ENCODE results near the gene ERFE. TPM values are rescaled to one million over a fixed set of nuclear protein-coding genes. Genes with fewer than 3 reads are reported as not detected.

ERFE gene
- total RNA-seq, 1 donor from 2014 or later: not detected

GRCh38 chr2:238216651-238217184 is 57.9 kb downstream of the ERFE start:
- Histone ChIP-seq H3K4me3 (no peak overlapping the region), H3K27ac (no peak overlapping the region), H3K4me1 (no peaks in the 10 kb centered on the region), H3K27me3 (ENCODE audit: low read depth) (no peaks in the 10 kb centered on the region), H3K36me3 (no peaks in the 10 kb centered on the region), H3K9me3 (no peaks in the 10 kb centered on the region)
- ATAC-seq (no peak), DNase-seq (no peak)
- intact Hi-C loops (cut with DNase I): no loop called here
- TF ChIP-seq, protein P1, sequence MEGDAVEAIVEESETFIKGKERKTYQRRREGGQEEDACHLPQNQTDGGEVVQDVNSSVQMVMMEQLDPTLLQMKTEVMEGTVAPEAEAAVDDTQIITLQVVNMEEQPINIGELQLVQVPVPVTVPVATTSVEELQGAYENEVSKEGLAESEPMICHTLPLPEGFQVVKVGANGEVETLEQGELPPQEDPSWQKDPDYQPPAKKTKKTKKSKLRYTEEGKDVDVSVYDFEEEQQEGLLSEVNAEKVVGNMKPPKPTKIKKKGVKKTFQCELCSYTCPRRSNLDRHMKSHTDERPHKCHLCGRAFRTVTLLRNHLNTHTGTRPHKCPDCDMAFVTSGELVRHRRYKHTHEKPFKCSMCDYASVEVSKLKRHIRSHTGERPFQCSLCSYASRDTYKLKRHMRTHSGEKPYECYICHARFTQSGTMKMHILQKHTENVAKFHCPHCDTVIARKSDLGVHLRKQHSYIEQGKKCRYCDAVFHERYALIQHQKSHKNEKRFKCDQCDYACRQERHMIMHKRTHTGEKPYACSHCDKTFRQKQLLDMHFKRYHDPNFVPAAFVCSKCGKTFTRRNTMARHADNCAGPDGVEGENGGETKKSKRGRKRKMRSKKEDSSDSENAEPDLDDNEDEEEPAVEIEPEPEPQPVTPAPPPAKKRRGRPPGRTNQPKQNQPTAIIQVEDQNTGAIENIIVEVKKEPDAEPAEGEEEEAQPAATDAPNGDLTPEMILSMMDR (IDR thresholded peaks at IDR 0.05): no peak

Other genes starting within 250 kb of the ERFE start
- gene UBE2F, start 192.0 kb upstream of the ERFE start, total RNA-seq: 59.5 TPM
- gene SCLY, start 98.0 kb upstream of the ERFE start, total RNA-seq: 12.4 TPM
- 0.09 TPM for gene ESPNL, start 58.6 kb upstream of the ERFE start, total RNA-seq
- 0.71 TPM for gene KLHL30, start 20.3 kb upstream of the ERFE start, total RNA-seq
- 43.4 TPM for gene ILKAP, start 44.7 kb downstream of the ERFE start, total RNA-seq
- gene HES6, start 81.1 kb downstream of the ERFE start, total RNA-seq: 6.1 TPM
- 24.9 TPM for gene PER2, start 129.6 kb downstream of the ERFE start, total RNA-seq
- gene TRAF3IP1, start 161.5 kb downstream of the ERFE start, total RNA-seq: 21.7 TPM

Measured in lower lobe of right lung (tissue), 2 donors.